CD4-positive, alpha-beta T cell (primary cell): ENCODE results near the gene TPSAB1. TPM values are rescaled to one million over a fixed set of nuclear protein-coding genes. Genes with fewer than 3 reads are reported as not detected.
"Not testable (repeated sequence)": the region's sequence is repeated elsewhere in the genome, so short reads cannot be mapped to it uniquely, and the experiment has no call there.

Experiments
- ATAC-seq: fragments of 200-7000 bp; cut with Tn5 transposase; one replicate; pipeline ENCODE4 v1.10.0; 2022; ENCODE audit warnings: mild to moderate bottlenecking; ENCODE audit not compliant: poor library complexity
- CTCF ChIA-PET: fragments of 350-600 bp; sonication (Branson Sonifier 250); formaldehyde crosslinking; loops from one replicate; lab custom pipeline; 2021; ENCODE audit warnings: antibody characterized with exemption, inconsistent platforms; lab: Charles Lee
- POLR2A ChIA-PET: fragments of 350-600 bp; sonication (Branson Sonifier 250); formaldehyde crosslinking; loops from one replicate; lab custom pipeline; 2021; ENCODE audit warnings: antibody characterized with exemption, inconsistent platforms; lab: Charles Lee
- DNase-seq, 14 experiments: peaks; one replicate each; pipeline ENCODE4 v3.0.0-alpha.2; 2013 to 2020; ENCODE audit warnings: mixed read lengths in 2 of 14
- H3K27ac ChIP-seq, 2 donors: one replicate each; pipeline versions ENCODE4 v1.5.1 to v1.7.0; 2013; ENCODE audit warnings: low read length in 2 of 2, low read depth in 1 of 2, mild to moderate bottlenecking in 1 of 2
- H3K27me3 ChIP-seq, 2 experiments: 1 replicate in 1 of 2; 2 replicates in 1 of 2; pipeline versions ENCODE4 v1.6.1 to v1.7.0; 2013; ENCODE audit warnings: low read length in 2 of 2, control low read depth in 1 of 2, mild to moderate bottlenecking in 1 of 2, moderate library complexity in 1 of 2; ENCODE audit not compliant: insufficient read depth in 2 of 2, control insufficient read depth in 1 of 2
- H3K36me3 ChIP-seq: one replicate; pipeline ENCODE4 v1.6.1; 2013; ENCODE audit warnings: low read length, control low read depth; ENCODE audit not compliant: insufficient read depth
- H3K4me1 ChIP-seq: one replicate; pipeline ENCODE4 v1.6.1; 2013; ENCODE audit warnings: low read length, control low read depth; ENCODE audit not compliant: insufficient read depth
- H3K4me3 ChIP-seq: one replicate; pipeline ENCODE4 v1.5.1; 2013; ENCODE audit warnings: mild to moderate bottlenecking, low read length, moderate library complexity
- H3K9me3 ChIP-seq, 2 experiments: 1 replicate in 1 of 2; 2 replicates in 1 of 2; pipeline versions ENCODE4 v1.6.1 to v1.7.0; 2013; ENCODE audit warnings: low read length in 2 of 2, mild to moderate bottlenecking in 2 of 2, control low read depth in 1 of 2, moderate library complexity in 1 of 2; ENCODE audit not compliant: control insufficient read depth in 1 of 2, insufficient read depth in 1 of 2
- H3K27ac Mint-ChIP-seq: one replicate; pipeline ENCODE4 v1.8.0; 2020; ENCODE audit warnings: mixed read lengths
- H3K27me3 Mint-ChIP-seq: one replicate; pipeline ENCODE4 v1.8.0; 2021; ENCODE audit warnings: mixed read lengths
- H3K36me3 Mint-ChIP-seq: one replicate; pipeline ENCODE4 v1.8.0; 2021; ENCODE audit warnings: low read depth, mixed read lengths
- H3K4me1 Mint-ChIP-seq: one replicate; pipeline ENCODE4 v1.8.0; 2021; ENCODE audit warnings: low read depth, mixed read lengths
- H3K4me3 Mint-ChIP-seq: one replicate; pipeline ENCODE4 v1.8.0; 2020; ENCODE audit warnings: mild to moderate bottlenecking, mixed read lengths
- H3K9me3 Mint-ChIP-seq: one replicate; pipeline ENCODE4 v1.8.0; 2020; ENCODE audit warnings: mixed read lengths
- intact Hi-C, 2 experiments: fragments of 100-400 bp; cut with DNase I in 1 of 2; cut with micrococcal nuclease in 1 of 2; formaldehyde crosslinking; loops; one replicate each; pipeline versions ENCODE4 v1.15.1 to v1.9.0; 2023 to 2025; cut with DNase I, micrococcal nuclease
- polyA plus RNA-seq, 2 donors: library from polyadenylated mRNA; unstranded; fragments of 120-200 nt; gene quantifications; one replicate each; pipeline ENCODE4 v1.2.1, GENCODE V29; 2013
- total RNA-seq, 174 experiments: library from RNA in 2 of 174; stranded (reverse) in 2 of 174; gene quantifications; one replicate each; pipeline ENCODE4 v1.2.3 and lab custom pipeline; 2021 to 2026
- TF ChIP-seq, protein P1 (sequence below): fragments of 200-600 bp; IDR thresholded peaks from one replicate; pipeline ENCODE4 v1.8.0; 2022; ENCODE audit warnings: antibody characterized with exemption, mild to moderate bottlenecking

Gene TPSAB1
- total RNA-seq = under 1 TPM in 1 of 2 experiments, not detected in 1; 0.22 TPM
- polyA plus RNA-seq (2013, experiment 1 of 2) = not detected
- 0.12 TPM for polyA plus RNA-seq (2013, experiment 2 of 2)
- 0 to 1.3 (median 0.24) reads per million in 172 experiments for total RNA-seq (lab: John Stamatoyannopoulos, UW)

- H3K4me1 Mint-ChIP-seq, H3K36me3 ChIP-seq, H3K36me3 Mint-ChIP-seq, H3K9me3 ChIP-seq, H3K4me3 ChIP-seq, ATAC-seq, H3K27me3 Mint-ChIP-seq, CTCF ChIA-PET, DNase-seq, POLR2A ChIA-PET, H3K9me3 Mint-ChIP-seq, H3K4me1 ChIP-seq, intact Hi-C loops, H3K27ac Mint-ChIP-seq, H3K27me3 ChIP-seq, H3K27ac ChIP-seq, H3K4me3 Mint-ChIP-seq: not testable (repeated sequence)
These were observed at the start of gene TPSAB1 for GRCh38 chr16:1240436-1240835. Gene TPSAB1 (plus strand): TSS chr16:1240705. CDS start chr16:1240939, 234 bp downstream.

- H3K36me3 ChIP-seq, H3K36me3 Mint-ChIP-seq, H3K27ac ChIP-seq, H3K27ac Mint-ChIP-seq, H3K27me3 Mint-ChIP-seq, ATAC-seq, H3K4me3 ChIP-seq, DNase-seq, POLR2A ChIA-PET, CTCF ChIA-PET, H3K9me3 Mint-ChIP-seq, H3K4me1 ChIP-seq, H3K4me3 Mint-ChIP-seq, H3K4me1 Mint-ChIP-seq: not testable (repeated sequence)
- intact Hi-C loops = loop anchor here (5.0 to 10.0 kb wide), 3 partner anchors 376 to 478 kb away; no protein-coding TSS in a partner anchor
- Histone ChIP-seq H3K27me3 (peaks cover 0 to 12% of the 10 kb centered on the region in 2 experiments), H3K9me3 (peaks cover 0 to 26% of the 10 kb centered on the region in 2 experiments)
These were observed 49.7 kb upstream of the TPSAB1 start for GRCh38 chr16:1190789-1191188.

DNA sequence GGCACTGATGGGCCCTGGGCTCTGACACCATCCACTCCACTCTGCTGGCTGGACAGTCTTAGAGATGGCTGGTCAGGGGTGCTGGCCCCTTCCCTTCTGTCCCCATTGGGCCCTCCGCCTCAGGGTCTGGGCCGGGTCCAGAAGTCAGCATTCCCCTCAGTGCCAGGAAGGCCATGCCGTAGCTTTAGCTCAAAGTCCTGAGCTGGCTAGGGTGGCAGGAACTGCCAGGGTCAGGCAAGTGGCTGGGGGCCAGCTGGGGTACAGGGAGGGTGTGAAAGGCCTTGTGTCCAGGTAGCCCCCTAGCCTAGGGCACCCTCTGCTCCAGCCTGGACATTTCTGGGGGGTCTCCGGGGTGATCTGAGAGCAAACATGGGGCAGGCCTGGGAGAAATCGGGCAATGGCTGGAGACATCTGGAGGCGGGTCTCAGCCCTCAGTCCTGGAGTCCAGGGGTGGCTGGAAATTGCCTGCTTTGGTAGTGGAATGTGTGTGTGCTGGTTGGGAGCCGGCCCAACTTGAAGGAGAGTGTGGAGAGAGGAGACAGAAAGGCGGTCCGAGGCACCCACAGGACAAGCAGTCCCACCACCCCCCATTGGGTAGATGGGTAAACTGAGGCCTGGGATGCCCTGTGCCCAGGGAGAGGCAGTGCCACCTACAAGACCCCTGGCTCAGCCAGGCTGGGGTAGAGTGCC is 48.0 kb upstream of the TPSAB1 start:
- Histone ChIP-seq H3K27me3 (peaks cover 0 to 12% of the 10 kb centered on the region in 2 experiments), H3K27ac (no peak overlapping the region), H3K4me3 (no peak overlapping the region), H3K9me3 (peaks cover 0 to 16% of the 10 kb centered on the region in 2 experiments), H3K36me3 (no peaks in the 10 kb centered on the region), H3K4me1 (peaks cover 5% of the 10 kb centered on the region)
- no peak overlapping the region for H3K4me3 Mint-ChIP-seq
- DNase-seq (no peak), ATAC-seq (no peak)
- TF ChIP-seq, protein P1, sequence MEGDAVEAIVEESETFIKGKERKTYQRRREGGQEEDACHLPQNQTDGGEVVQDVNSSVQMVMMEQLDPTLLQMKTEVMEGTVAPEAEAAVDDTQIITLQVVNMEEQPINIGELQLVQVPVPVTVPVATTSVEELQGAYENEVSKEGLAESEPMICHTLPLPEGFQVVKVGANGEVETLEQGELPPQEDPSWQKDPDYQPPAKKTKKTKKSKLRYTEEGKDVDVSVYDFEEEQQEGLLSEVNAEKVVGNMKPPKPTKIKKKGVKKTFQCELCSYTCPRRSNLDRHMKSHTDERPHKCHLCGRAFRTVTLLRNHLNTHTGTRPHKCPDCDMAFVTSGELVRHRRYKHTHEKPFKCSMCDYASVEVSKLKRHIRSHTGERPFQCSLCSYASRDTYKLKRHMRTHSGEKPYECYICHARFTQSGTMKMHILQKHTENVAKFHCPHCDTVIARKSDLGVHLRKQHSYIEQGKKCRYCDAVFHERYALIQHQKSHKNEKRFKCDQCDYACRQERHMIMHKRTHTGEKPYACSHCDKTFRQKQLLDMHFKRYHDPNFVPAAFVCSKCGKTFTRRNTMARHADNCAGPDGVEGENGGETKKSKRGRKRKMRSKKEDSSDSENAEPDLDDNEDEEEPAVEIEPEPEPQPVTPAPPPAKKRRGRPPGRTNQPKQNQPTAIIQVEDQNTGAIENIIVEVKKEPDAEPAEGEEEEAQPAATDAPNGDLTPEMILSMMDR = no peak
- no peak overlapping the region for H3K27ac Mint-ChIP-seq
- intact Hi-C loops = loop anchor here (5.0 to 10.0 kb wide), 3 partner anchors 378 to 480 kb away; no protein-coding TSS in a partner anchor
- H3K36me3 Mint-ChIP-seq = no peaks in the 10 kb centered on the region
- CTCF ChIA-PET = no interaction called here
- POLR2A ChIA-PET = no interaction called here
- no peaks in the 10 kb centered on the region for H3K9me3 Mint-ChIP-seq
- H3K27me3 Mint-ChIP-seq = no peaks in the 10 kb centered on the region
- H3K4me1 Mint-ChIP-seq = no peaks in the 10 kb centered on the region

DNA sequence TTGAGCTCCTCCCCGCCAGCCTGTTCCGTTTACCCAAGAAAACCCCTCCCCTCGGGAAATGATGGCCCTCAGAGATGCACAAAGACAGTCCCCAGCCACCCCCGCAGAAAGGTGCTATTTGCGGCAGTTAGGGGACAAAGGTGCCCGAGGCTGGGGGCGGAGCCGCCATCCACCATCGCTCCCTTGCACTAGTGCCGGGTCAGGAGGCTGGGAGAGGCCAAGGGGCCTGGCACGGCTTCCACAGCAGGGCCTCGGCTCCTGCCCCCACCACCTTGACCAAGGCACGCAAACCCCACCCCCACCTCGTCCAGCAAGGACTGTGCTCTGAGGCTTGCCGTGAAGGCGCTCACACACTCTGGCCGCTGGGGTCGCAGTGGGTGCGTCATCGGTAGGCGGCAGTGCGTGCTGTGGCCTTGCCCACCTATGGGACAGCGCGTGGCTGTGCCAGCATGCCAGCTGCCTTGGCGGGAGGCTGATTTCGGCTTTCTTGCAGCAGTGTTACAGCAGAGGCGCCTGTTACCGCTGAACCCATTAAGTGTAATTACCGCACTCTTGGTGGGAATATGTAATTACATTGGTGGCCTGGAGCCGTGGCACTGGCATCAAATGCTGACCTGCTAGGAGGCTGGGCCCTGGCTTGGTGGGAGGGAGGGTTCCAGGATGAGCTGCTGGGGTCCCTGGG is 47.2 kb upstream of the TPSAB1 start:
- CTCF ChIA-PET = no interaction called here
- Mint-ChIP-seq H3K4me1 (no peaks in the 10 kb centered on the region), H3K4me3 (no peak overlapping the region), H3K36me3 (no peaks in the 10 kb centered on the region), H3K27me3 (no peaks in the 10 kb centered on the region), H3K9me3 (no peaks in the 10 kb centered on the region), H3K27ac (no peak overlapping the region)
- no peak for ATAC-seq
- H3K27me3 ChIP-seq = peaks cover 0 to 12% of the 10 kb centered on the region in 2 experiments
- POLR2A ChIA-PET = no interaction called here
- no peaks in the 10 kb centered on the region for H3K36me3 ChIP-seq
- H3K4me1 ChIP-seq = peaks cover 5% of the 10 kb centered on the region
- intact Hi-C loops = loop anchor here (5.0 to 10.0 kb wide), 3 partner anchors 378 to 481 kb away; no protein-coding TSS in a partner anchor
- no peak overlapping the region for H3K27ac ChIP-seq
- H3K9me3 ChIP-seq = peaks cover 0 to 8% of the 10 kb centered on the region in 2 experiments
- no peak overlapping the region for H3K4me3 ChIP-seq
- TF ChIP-seq, protein P1 = no peak
- DNase-seq = no peak
